OCI-LY7 (cell line): ENCODE results near the gene RORC. TPM values are rescaled to one million over a fixed set of nuclear protein-coding genes. Genes with fewer than 3 reads are reported as not detected.
A peak's percentile ranks its signal among the peaks of the same experiment; 100 is the strongest.

ENCODE experiments used
- BruUV-seq: library from RNA; stranded (reverse); fragments of 400-500 nt; replicated peaks from 2 replicates; lab custom pipeline; 2021; lab: Mats Ljungman, UMichigan
- CTCF ChIA-PET: fragments of 300-600 bp; sonication (Branson Sonifier 250); formaldehyde crosslinking; loops from one replicate; lab custom pipeline; 2022; ENCODE audit warnings: antibody characterized with exemption; ENCODE audit not compliant: unreplicated experiment; lab: Charles Lee
- POLR2A ChIA-PET: fragments of 300-600 bp; sonication (Branson Sonifier 250); formaldehyde crosslinking; loops from one replicate; lab custom pipeline; 2022; ENCODE audit warnings: antibody characterized with exemption; lab: Charles Lee
- DNase-seq: peaks from one replicate; pipeline ENCODE4 v3.0.0-alpha.2; 2015; ENCODE audit warnings: low spot score
- H2AFZ ChIP-seq: fragments of 200-600 bp; sonication (generic), shearing (Covaris generic); 2 replicates; pipeline ENCODE4 v1.6.1; 2014; ENCODE audit warnings: mild to moderate bottlenecking, antibody characterized with exemption, low read length, moderate library complexity
- H3K27ac ChIP-seq: fragments of 200-600 bp; sonication (generic); 2 replicates; pipeline ENCODE4 v1.5.1; 2014; ENCODE audit warnings: mixed run types, low read depth, mild to moderate bottlenecking, moderate library complexity, low read length, inconsistent platforms; ENCODE audit not compliant: poor library complexity, severe bottlenecking
- H3K36me3 ChIP-seq: fragments of 200-600 bp; sonication (generic); 2 replicates; pipeline ENCODE4 v1.6.1; 2014; ENCODE audit warnings: mild to moderate bottlenecking, antibody characterized with exemption, low read length, moderate library complexity, mixed read lengths; ENCODE audit not compliant: insufficient read depth
- H3K4me1 ChIP-seq: fragments of 200-600 bp; sonication (generic); 2 replicates; pipeline ENCODE4 v1.5.1; 2014; ENCODE audit warnings: mild to moderate bottlenecking, low read length; ENCODE audit not compliant: insufficient read depth, poor library complexity, severe bottlenecking
- H3K4me2 ChIP-seq: fragments of 200-600 bp; sonication (generic); 2 replicates; pipeline ENCODE4 v1.6.1; 2014; ENCODE audit warnings: mild to moderate bottlenecking, low read length
- H3K4me3 ChIP-seq: fragments of 200-600 bp; sonication (generic); 2 replicates; pipeline ENCODE4 v1.5.1; 2014; ENCODE audit warnings: mild to moderate bottlenecking, low read depth, low read length; ENCODE audit not compliant: poor library complexity, severe bottlenecking
- H3K79me2 ChIP-seq: fragments of 200-600 bp; sonication (generic); 2 replicates; pipeline ENCODE4 v1.6.1; 2016; ENCODE audit warnings: low read depth, mild to moderate bottlenecking, low read length, moderate library complexity, mixed read lengths; ENCODE audit not compliant: insufficient read depth
- H3K9me2 ChIP-seq: fragments of 200-600 bp; sonication (generic); 2 replicates; pipeline ENCODE4 v1.6.1; 2016; ENCODE audit warnings: mild to moderate bottlenecking, low read length, mixed read lengths; ENCODE audit not compliant: insufficient read depth
- H3K9me3 ChIP-seq: fragments of 200-600 bp; sonication (generic); 2 replicates; pipeline ENCODE4 v1.6.1; 2014; ENCODE audit warnings: mild to moderate bottlenecking, mixed run types, low read length, mixed read lengths
- H4K20me1 ChIP-seq: fragments of 200-600 bp; sonication (generic); 2 replicates; pipeline ENCODE4 v1.6.1; 2014; ENCODE audit warnings: mild to moderate bottlenecking, antibody characterized with exemption, low read length, moderate library complexity, mixed read lengths; ENCODE audit not compliant: insufficient read depth
- EZH2phosphoT487 ChIP-seq: fragments of 200-600 bp; sonication (generic); IDR thresholded peaks from 2 replicates; pipeline ENCODE4 v1.6.1; 2018; ENCODE audit warnings: low read depth, borderline replicate concordance, mild to moderate bottlenecking, mixed run types, antibody characterized with exemption, low read length, moderate library complexity, mixed read lengths
- intact Hi-C: fragments of 100-400 bp; cut with micrococcal nuclease; formaldehyde crosslinking; loops from one replicate; pipeline ENCODE4 v1.10.0; 2022; ENCODE audit not compliant: unreplicated experiment
- total RNA-seq, 2 experiments: library from RNA; depleted of rRNA in 1 of 2; stranded (reverse); fragments of >200 nt in 1 of 2; shearing (Covaris generic) in 1 of 2; gene quantifications; 2 replicates each; pipeline ENCODE4 v1.2.3, GENCODE V29; 2014 to 2022
- TF ChIP-seq, protein P1 (sequence below): fragments of 200-600 bp; sonication (generic); conservative IDR thresholded peaks from 2 replicates; pipeline ENCODE4 v1.5.1; 2014; ENCODE audit warnings: mild to moderate bottlenecking, antibody characterized with exemption, low read length, moderate library complexity, mixed read lengths

RORC gene
- total RNA-seq, 2 experiments from 2014 or later = not detected

DNA sequence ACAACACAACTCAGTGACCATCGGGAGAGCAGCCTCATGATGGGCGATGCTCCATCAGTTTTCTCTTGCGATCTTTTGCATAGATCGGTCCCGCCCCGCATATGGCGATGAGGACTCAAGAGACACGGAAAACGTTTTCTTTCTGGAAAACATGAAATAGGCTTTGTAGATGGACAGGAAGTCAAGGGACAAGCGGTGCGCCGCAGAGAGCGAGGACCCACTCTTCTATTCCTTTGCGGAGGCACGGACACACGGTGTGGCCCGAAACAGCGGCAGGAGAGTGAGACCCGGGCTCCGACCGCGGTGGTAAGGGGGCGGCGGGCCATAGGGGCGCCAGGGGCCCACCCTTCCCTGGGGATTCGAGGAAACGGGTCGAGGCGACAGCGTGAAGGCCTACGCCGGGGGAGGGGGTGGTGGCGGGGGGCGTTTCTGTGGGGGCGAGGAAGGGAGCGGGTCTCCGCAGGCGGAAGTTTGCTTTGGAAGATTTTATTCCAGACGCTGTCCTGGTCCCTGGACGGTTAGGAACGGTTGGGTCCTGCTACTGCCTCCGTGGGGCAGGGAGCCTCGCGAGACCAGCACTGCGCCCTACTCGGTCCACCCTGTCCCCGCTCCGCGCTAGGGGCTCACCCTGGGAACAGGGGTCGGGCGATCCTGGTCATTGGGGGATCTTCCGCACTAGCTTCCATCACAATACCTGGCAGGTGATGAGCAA lies 40.5 kb downstream of the RORC start:
- POLR2A ChIA-PET = no interaction called here
- no peak overlapping the region for H3K27ac ChIP-seq

DNA sequence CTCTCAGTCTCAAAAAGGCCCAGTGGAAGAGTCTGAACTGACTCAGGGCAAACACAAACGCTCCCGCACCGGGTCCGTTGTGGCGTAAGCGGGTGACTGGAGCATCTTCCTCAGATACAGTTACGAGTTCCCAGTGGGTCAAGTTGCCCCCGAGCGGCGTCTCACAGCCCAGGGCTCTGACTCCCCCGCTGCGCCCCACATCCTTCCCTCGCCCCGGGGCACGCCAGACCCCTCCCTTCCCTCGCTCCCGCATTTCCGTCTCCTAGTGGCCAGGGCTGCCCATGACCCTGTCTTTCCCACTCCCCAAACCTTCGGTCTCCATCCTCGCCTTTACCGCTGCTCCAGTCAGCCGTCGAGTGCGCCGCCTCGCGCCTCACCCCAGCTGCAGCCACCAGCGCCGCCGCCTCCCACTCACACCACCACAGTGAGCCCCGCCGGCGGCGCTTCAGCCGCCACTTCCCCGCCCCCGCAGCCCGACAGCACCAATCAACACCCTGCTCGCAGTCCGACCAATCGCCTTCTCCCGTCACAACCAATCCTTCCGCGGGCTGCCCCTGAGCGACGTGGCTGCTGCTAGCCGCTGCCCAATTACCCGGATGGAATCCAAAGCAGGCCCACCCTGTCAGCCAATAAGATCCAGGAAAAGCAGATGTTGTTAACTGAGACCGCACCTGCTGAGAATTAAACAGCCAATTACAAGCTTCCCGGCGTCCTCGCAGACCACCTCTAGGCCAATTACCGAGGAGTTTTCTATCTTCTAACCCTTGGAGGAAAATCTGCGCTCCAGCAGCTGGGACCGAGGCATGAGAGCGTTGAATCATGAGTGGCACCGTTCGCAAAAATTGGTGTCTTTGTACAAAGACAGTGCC lies 41.3 kb downstream of the RORC start, which contains the start of gene TDRKH:
Gene TDRKH, minus strand, starts transcription at position 430 of the 869 bp plus-strand sequence. CDS start 7,478 bp downstream, outside the sequence.
- DNase-seq = peak; percentile 99
- Histone ChIP-seq H3K79me2 (no peaks in the 10 kb centered on the region), H3K4me3 (peak within 1 kb of the TSS; percentile 73), H4K20me1 (no peaks in the 10 kb centered on the region), H3K4me1 (peaks cover 15% of the 10 kb centered on the region), H3K4me2 (peak within 1 kb of the TSS; percentile 98), H2AFZ (peak within 1 kb of the TSS; percentile 87), H3K27ac (no peak within 1 kb of the TSS), H3K9me2 (no peaks in the 10 kb centered on the region), H3K9me3 (no peaks in the 10 kb centered on the region), H3K36me3 (no peaks in the 10 kb centered on the region)
- ChIA-PET CTCF (no interaction called here), POLR2A (interaction anchor here (0.7 to 1.7 kb wide), 4 partner anchors 14 to 28 kb away, joined by 3 to 6 read pairs (median 3); no protein-coding TSS in a partner anchor)
- no TSS peak for BruUV-seq
- no peak for TF ChIP-seq EZH2phosphoT487
- TF ChIP-seq, protein P1, sequence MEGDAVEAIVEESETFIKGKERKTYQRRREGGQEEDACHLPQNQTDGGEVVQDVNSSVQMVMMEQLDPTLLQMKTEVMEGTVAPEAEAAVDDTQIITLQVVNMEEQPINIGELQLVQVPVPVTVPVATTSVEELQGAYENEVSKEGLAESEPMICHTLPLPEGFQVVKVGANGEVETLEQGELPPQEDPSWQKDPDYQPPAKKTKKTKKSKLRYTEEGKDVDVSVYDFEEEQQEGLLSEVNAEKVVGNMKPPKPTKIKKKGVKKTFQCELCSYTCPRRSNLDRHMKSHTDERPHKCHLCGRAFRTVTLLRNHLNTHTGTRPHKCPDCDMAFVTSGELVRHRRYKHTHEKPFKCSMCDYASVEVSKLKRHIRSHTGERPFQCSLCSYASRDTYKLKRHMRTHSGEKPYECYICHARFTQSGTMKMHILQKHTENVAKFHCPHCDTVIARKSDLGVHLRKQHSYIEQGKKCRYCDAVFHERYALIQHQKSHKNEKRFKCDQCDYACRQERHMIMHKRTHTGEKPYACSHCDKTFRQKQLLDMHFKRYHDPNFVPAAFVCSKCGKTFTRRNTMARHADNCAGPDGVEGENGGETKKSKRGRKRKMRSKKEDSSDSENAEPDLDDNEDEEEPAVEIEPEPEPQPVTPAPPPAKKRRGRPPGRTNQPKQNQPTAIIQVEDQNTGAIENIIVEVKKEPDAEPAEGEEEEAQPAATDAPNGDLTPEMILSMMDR = peak; percentile 65
- intact Hi-C loops = loop anchor here (10.0 kb wide), 1 partner anchor 114 kb away; the partner anchor contains the start of gene THEM4

More for the DNA sequence above, 40.5 kb downstream of the RORC start:
- Histone ChIP-seq H3K9me3 (no peaks in the 10 kb centered on the region), H4K20me1 (no peaks in the 10 kb centered on the region), H3K79me2 (no peaks in the 10 kb centered on the region), H3K9me2 (no peaks in the 10 kb centered on the region), H3K4me3 (peak overlapping the region; percentile 73), H3K4me1 (peaks cover 15% of the 10 kb centered on the region), H2AFZ (peak overlapping the region; percentile 64), H3K36me3 (no peaks in the 10 kb centered on the region), H3K4me2 (peak overlapping the region; percentile 98)
- CTCF ChIA-PET = no interaction called here
- intact Hi-C loops = loop anchor here (10.0 kb wide), 1 partner anchor 114 kb away; the partner anchor contains the start of gene THEM4
- no peak for TF ChIP-seq EZH2phosphoT487
- TF ChIP-seq, protein P1 = no peak
- DNase-seq = peak; percentile 9
- TSS peak; percentile 91 for BruUV-seq
